WTC11 (cell line): ENCODE measurements around the gene IL10RB. TPM values are rescaled to one million over a fixed set of nuclear protein-coding genes. Genes with fewer than 3 reads are reported as not detected.

Source experiments
- ATAC-seq: fragments of 200-7000 bp; cut with Tn5 transposase; 2 replicates; pipeline ENCODE4 v1.10.0; 2021; ENCODE audit warnings: mild to moderate bottlenecking, moderate library complexity
- CTCF ChIA-PET: fragments of 300-600 bp; sonication (Branson Sonifier 250); formaldehyde crosslinking; loops from one replicate; lab custom pipeline; 2021; ENCODE audit warnings: antibody characterized with exemption; lab: Charles Lee
- POLR2A ChIA-PET: fragments of 350-600 bp; sonication (Branson Sonifier 250); formaldehyde crosslinking; loops from one replicate; lab custom pipeline; 2021; ENCODE audit warnings: antibody characterized with exemption; lab: Charles Lee
- DNase-seq: peaks from one replicate; pipeline ENCODE4 v3.0.0; 2021; ENCODE audit warnings: low spot score
- H3K27ac Mint-ChIP-seq: 2 replicates; pipeline ENCODE4 v1.8.0; 2021; ENCODE audit warnings: mixed read lengths
- H3K27me3 Mint-ChIP-seq: 2 replicates; pipeline ENCODE4 v1.8.0; 2021; ENCODE audit warnings: low read depth, mild to moderate bottlenecking, moderate library complexity, mixed read lengths
- H3K36me3 Mint-ChIP-seq: 2 replicates; pipeline ENCODE4 v1.8.0; 2021; ENCODE audit warnings: mixed read lengths
- H3K4me1 Mint-ChIP-seq: 2 replicates; pipeline ENCODE4 v1.8.0; 2022; ENCODE audit warnings: mixed read lengths
- H3K4me3 Mint-ChIP-seq: 2 replicates; pipeline ENCODE4 v1.8.0; 2021; ENCODE audit warnings: mild to moderate bottlenecking, moderate library complexity, mixed read lengths
- H3K9me3 Mint-ChIP-seq: 2 replicates; pipeline ENCODE4 v1.8.0; 2021; ENCODE audit warnings: mixed read lengths
- AR ChIP-seq: fragments of 250-450 bp; sonication (Bioruptor Pico); IDR thresholded peaks from 2 replicates; pipeline ENCODE4 v1.9.0; 2021; ENCODE audit warnings: mild to moderate bottlenecking
- ARID4B ChIP-seq: sonication (generic); formaldehyde crosslinking; IDR thresholded peaks from 2 replicates; pipeline ENCODE4 v1.8.0; 2023; ENCODE audit warnings: missing genetic modification reagents, mild to moderate bottlenecking, borderline replicate concordance
- CREM ChIP-seq: sonication (generic); formaldehyde crosslinking; IDR thresholded peaks from 2 replicates; pipeline ENCODE4 v1.8.1; 2022; ENCODE audit warnings: mild to moderate bottlenecking, missing genetic modification reagents, moderate library complexity
- ETV6 ChIP-seq: sonication (generic); formaldehyde crosslinking; IDR thresholded peaks from 2 replicates; pipeline ENCODE4 v1.8.1; 2022; ENCODE audit warnings: mild to moderate bottlenecking, missing genetic modification reagents
- FOXP1 ChIP-seq: sonication (generic); formaldehyde crosslinking; IDR thresholded peaks from 2 replicates; pipeline ENCODE4 v1.8.0; 2022; ENCODE audit warnings: missing genetic modification reagents, mild to moderate bottlenecking, moderate library complexity, borderline replicate concordance
- FOXP4 ChIP-seq: sonication (generic); formaldehyde crosslinking; IDR thresholded peaks from 2 replicates; pipeline ENCODE4 v1.8.0; 2022; ENCODE audit warnings: mild to moderate bottlenecking, missing genetic modification reagents
- GABPB1 ChIP-seq: sonication (generic); formaldehyde crosslinking; IDR thresholded peaks from 2 replicates; pipeline ENCODE4 v1.8.1; 2023; ENCODE audit warnings: mild to moderate bottlenecking, missing genetic modification reagents
- KAT7 ChIP-seq: sonication (generic); formaldehyde crosslinking; IDR thresholded peaks from 2 replicates; pipeline ENCODE4 v1.8.1; 2023; ENCODE audit warnings: missing genetic modification reagents, mild to moderate bottlenecking, borderline replicate concordance
- MYBL2 ChIP-seq: sonication (generic); formaldehyde crosslinking; IDR thresholded peaks from 2 replicates; pipeline ENCODE4 v1.8.1; 2023; ENCODE audit warnings: mild to moderate bottlenecking, moderate library complexity, missing genetic modification reagents
- SOX15 ChIP-seq: fragments of 250-450 bp; sonication (Bioruptor Pico); IDR thresholded peaks from 2 replicates; pipeline ENCODE4 v1.9.0; 2021; ENCODE audit warnings: mild to moderate bottlenecking
- TEAD4 ChIP-seq: sonication (generic); formaldehyde crosslinking; IDR thresholded peaks from 2 replicates; pipeline ENCODE4 v1.8.0; 2022; ENCODE audit warnings: mild to moderate bottlenecking, missing genetic modification reagents
- ZNF121 ChIP-seq: sonication (generic); formaldehyde crosslinking; IDR thresholded peaks from 2 replicates; pipeline ENCODE4 v1.8.0; 2023; ENCODE audit warnings: missing genetic modification reagents
- ZNF138 ChIP-seq: sonication (generic); formaldehyde crosslinking; conservative IDR thresholded peaks from 2 replicates; pipeline ENCODE4 v1.8.1; 2022; ENCODE audit warnings: mild to moderate bottlenecking, moderate library complexity, missing genetic modification reagents
- total RNA-seq: library from RNA; stranded (reverse); gene quantifications from 3 replicates; pipeline ENCODE4 v1.2.3, GENCODE V29; 2021
- TF ChIP-seq, protein P1 (sequence below): sonication (generic); formaldehyde crosslinking; IDR thresholded peaks from 2 replicates; pipeline ENCODE4 v1.8.1; 2022; ENCODE audit warnings: mild to moderate bottlenecking, missing genetic modification reagents, moderate library complexity, borderline replicate concordance
- TF ChIP-seq, protein P2 (sequence below): sonication (generic); formaldehyde crosslinking; IDR thresholded peaks from 2 replicates; pipeline ENCODE4 v1.8.1; 2022; ENCODE audit warnings: low read depth, missing genetic modification reagents, borderline replicate concordance
- TF ChIP-seq, protein P3 (sequence below): sonication (generic); formaldehyde crosslinking; IDR thresholded peaks from 2 replicates; pipeline ENCODE4 v1.8.0; 2022; ENCODE audit warnings: missing genetic modification reagents

The IL10RB gene
- total RNA-seq, 1 experiment from 2014 or later: 3.7 TPM

DNA sequence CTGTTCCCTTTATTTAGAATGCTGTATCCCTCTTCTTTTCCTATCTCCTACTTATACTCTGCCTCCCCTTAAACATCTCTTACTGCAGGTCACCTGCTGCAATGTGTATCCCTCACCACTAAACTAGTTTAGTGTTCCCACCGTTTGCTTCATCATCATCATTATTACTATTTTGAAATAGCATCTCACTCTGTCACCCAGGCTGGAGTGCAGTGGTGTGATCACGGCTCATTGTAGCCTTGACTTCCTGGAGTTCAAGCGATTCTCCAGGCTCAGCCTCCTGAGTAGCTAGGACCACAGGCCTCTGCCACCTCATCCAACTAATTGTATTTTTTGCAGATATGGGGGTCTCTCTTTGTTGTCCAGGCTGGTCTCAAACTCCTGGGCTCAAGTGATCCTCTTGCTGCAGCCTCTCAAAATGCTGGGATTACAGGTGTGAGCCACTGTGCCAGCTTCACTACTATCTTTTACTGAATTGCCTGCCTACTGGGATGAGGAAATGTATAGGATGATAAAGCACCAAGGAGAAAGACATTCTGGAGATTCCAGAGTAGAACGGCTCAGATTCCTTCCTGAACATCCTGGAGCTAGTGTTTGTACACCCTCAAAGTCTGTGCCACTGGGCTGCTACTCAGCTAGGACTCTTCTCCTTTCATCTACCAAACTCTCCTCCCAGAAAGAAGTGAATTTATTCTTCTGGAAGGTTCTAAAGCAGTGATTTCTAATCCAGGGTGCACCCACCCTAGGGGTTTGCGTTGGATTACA lies 50.0 kb downstream of the IL10RB start:
- Mint-ChIP-seq H3K27me3 (no peaks in the 10 kb centered on the region; the same call in 1 of the 2 replicates), H3K9me3 (peaks cover 5% of the 10 kb centered on the region), H3K4me3 (no peak overlapping the region), H3K27ac (no peak overlapping the region), H3K36me3 (no peaks in the 10 kb centered on the region), H3K4me1 (no peaks in the 10 kb centered on the region)
- TF ChIP-seq MYBL2 (CRISPR knock-in tag): no peak
- no peak for TF ChIP-seq CREM (CRISPR knock-in tag)
- no peak for TF ChIP-seq ZNF121 (CRISPR knock-in tag)
- no peak for TF ChIP-seq ARID4B (CRISPR knock-in tag)
- ChIA-PET CTCF (interaction anchor here (0.7 to 1.6 kb wide), 2 partner anchors 28 to 322 kb away, joined by 3 read pairs; no protein-coding TSS in a partner anchor), POLR2A (interaction anchor here (0.6 kb wide), 1 partner anchor 99 kb away, joined by 3 read pairs; no protein-coding TSS in a partner anchor)
- DNase-seq: no peak
- no peak for ATAC-seq

GRCh38 chr21:33317145-33317544 lies 51.0 kb downstream of the IL10RB start:
- ChIA-PET CTCF (no interaction called here), POLR2A (no interaction called here)
- Mint-ChIP-seq H3K36me3 (no peaks in the 10 kb centered on the region), H3K27ac (no peak overlapping the region), H3K9me3 (peaks cover 5% of the 10 kb centered on the region), H3K27me3 (no peaks in the 10 kb centered on the region; the same call in 1 of the 2 replicates), H3K4me1 (no peaks in the 10 kb centered on the region), H3K4me3 (no peak overlapping the region)
- no peak for DNase-seq
- ATAC-seq: no peak
- TF ChIP-seq SOX15 (CRISPR knock-in tag): no peak
- TF ChIP-seq KAT7 (CRISPR knock-in tag): no peak
- TF ChIP-seq ZNF138: no peak
- no peak for TF ChIP-seq ETV6
- no peak for TF ChIP-seq TEAD4 (CRISPR knock-in tag)
- TF ChIP-seq GABPB1 (CRISPR knock-in tag): no peak
- TF ChIP-seq, protein P1, sequence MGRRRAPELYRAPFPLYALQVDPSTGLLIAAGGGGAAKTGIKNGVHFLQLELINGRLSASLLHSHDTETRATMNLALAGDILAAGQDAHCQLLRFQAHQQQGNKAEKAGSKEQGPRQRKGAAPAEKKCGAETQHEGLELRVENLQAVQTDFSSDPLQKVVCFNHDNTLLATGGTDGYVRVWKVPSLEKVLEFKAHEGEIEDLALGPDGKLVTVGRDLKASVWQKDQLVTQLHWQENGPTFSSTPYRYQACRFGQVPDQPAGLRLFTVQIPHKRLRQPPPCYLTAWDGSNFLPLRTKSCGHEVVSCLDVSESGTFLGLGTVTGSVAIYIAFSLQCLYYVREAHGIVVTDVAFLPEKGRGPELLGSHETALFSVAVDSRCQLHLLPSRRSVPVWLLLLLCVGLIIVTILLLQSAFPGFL (CRISPR knock-in tag): no peak
- TF ChIP-seq, protein P2, sequence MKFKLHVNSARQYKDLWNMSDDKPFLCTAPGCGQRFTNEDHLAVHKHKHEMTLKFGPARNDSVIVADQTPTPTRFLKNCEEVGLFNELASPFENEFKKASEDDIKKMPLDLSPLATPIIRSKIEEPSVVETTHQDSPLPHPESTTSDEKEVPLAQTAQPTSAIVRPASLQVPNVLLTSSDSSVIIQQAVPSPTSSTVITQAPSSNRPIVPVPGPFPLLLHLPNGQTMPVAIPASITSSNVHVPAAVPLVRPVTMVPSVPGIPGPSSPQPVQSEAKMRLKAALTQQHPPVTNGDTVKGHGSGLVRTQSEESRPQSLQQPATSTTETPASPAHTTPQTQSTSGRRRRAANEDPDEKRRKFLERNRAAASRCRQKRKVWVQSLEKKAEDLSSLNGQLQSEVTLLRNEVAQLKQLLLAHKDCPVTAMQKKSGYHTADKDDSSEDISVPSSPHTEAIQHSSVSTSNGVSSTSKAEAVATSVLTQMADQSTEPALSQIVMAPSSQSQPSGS (CRISPR knock-in tag): no peak
- TF ChIP-seq, protein P3, sequence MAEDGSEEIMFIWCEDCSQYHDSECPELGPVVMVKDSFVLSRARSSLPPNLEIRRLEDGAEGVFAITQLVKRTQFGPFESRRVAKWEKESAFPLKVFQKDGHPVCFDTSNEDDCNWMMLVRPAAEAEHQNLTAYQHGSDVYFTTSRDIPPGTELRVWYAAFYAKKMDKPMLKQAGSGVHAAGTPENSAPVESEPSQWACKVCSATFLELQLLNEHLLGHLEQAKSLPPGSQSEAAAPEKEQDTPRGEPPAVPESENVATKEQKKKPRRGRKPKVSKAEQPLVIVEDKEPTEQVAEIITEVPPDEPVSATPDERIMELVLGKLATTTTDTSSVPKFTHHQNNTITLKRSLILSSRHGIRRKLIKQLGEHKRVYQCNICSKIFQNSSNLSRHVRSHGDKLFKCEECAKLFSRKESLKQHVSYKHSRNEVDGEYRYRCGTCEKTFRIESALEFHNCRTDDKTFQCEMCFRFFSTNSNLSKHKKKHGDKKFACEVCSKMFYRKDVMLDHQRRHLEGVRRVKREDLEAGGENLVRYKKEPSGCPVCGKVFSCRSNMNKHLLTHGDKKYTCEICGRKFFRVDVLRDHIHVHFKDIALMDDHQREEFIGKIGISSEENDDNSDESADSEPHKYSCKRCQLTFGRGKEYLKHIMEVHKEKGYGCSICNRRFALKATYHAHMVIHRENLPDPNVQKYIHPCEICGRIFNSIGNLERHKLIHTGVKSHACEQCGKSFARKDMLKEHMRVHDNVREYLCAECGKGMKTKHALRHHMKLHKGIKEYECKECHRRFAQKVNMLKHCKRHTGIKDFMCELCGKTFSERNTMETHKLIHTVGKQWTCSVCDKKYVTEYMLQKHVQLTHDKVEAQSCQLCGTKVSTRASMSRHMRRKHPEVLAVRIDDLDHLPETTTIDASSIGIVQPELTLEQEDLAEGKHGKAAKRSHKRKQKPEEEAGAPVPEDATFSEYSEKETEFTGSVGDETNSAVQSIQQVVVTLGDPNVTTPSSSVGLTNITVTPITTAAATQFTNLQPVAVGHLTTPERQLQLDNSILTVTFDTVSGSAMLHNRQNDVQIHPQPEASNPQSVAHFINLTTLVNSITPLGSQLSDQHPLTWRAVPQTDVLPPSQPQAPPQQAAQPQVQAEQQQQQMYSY (CRISPR knock-in tag): no peak
- no peak for TF ChIP-seq FOXP4 (CRISPR knock-in tag)
- no peak for TF ChIP-seq FOXP1 (CRISPR knock-in tag)
- TF ChIP-seq AR (CRISPR knock-in tag): no peak
